ENCODE data around the gene RNASEH2B.
A peak's percentile ranks its signal among the peaks of the same experiment; 100 is the strongest.

The RNASEH2B gene

DNA sequence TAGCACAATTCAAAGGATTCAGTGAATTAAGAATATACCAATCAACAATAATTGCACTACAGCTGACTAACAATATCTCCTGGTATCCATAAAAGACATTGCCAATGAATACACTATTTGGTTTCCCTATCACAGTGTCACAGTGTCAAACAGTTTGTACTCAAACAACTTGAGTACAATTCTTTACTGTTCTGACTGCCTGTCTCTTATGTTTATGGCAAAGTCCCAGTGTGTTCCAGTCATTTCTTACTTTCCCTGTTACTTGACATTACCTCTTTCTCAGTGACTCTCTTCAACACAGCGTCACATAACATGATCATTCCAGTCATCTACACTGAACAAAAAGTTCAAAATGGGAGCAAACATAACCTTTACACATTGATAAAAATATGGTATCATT, 21.2 kb upstream of the RNASEH2B start:
- no peaks in the 10 kb centered on the region for H3K36me3 ChIP-seq (ENCODE audit: control insufficient read depth, insufficient read depth, low read length)
- DNase-seq (ENCODE audit: extremely low read depth, insufficient read length) = no peak
- TF ChIP-seq, protein P1, sequence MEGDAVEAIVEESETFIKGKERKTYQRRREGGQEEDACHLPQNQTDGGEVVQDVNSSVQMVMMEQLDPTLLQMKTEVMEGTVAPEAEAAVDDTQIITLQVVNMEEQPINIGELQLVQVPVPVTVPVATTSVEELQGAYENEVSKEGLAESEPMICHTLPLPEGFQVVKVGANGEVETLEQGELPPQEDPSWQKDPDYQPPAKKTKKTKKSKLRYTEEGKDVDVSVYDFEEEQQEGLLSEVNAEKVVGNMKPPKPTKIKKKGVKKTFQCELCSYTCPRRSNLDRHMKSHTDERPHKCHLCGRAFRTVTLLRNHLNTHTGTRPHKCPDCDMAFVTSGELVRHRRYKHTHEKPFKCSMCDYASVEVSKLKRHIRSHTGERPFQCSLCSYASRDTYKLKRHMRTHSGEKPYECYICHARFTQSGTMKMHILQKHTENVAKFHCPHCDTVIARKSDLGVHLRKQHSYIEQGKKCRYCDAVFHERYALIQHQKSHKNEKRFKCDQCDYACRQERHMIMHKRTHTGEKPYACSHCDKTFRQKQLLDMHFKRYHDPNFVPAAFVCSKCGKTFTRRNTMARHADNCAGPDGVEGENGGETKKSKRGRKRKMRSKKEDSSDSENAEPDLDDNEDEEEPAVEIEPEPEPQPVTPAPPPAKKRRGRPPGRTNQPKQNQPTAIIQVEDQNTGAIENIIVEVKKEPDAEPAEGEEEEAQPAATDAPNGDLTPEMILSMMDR (IDR thresholded peaks at IDR 0.05; ENCODE audit: insufficient read depth, low read length, poor library complexity, severe bottlenecking) = no peak
- no peak overlapping the region for H3K4me3 ChIP-seq (replicated peaks; ENCODE audit: low read depth, low read length)
- H3K27me3 ChIP-seq (replicated peaks; ENCODE audit: control insufficient read depth, insufficient read depth, low read length) = no peaks in the 10 kb centered on the region

DNA sequence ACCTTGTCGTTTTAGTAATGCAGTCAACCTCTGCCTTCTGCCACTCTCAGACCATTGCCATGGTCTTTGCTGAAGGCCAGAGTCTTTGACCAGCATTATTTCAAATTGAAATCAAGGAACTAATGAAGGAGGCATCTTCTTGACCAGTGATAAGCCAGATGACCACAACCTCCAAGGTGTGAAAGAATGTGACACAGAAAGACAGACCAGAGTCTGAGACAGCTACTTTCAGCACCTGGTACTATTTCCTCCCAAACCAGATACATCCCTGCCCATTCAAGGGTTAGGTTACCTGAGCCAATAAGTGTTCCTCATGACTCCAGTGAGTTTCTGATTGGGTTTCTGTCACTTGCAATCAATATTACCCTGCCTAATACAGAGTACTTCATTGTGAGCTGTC, 20.3 kb upstream of the RNASEH2B start:
- Histone ChIP-seq H3K4me3 (replicated peaks; ENCODE audit: low read depth, low read length) (no peak overlapping the region), H3K27me3 (replicated peaks; ENCODE audit: control insufficient read depth, insufficient read depth, low read length) (no peaks in the 10 kb centered on the region), H3K36me3 (ENCODE audit: control insufficient read depth, insufficient read depth, low read length) (no peaks in the 10 kb centered on the region)
- no peak for DNase-seq (ENCODE audit: extremely low read depth, insufficient read length)
- TF ChIP-seq, protein P1 (IDR thresholded peaks at IDR 0.05; ENCODE audit: insufficient read depth, low read length, poor library complexity, severe bottlenecking) = no peak

DNA sequence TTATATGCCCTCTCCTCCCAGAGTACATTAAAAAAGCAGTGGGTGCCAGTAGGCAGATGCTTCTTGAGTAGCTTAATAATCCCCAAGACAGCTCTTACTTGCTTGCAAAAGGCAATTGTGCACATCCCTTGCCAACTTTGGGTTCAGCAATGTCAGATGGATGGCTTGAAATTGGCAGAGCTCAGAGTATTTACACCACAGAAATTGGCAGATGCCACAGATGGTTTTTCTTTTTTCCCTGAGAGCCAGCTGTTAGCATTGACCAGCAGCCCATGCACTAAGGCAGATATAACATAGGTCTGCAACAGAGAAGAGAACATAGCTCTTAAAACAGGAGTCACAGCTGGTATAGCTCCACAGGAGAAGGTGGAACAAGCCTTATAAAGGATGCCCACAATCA, 18.4 kb upstream of the RNASEH2B start:
- no peak for DNase-seq (ENCODE audit: extremely low read depth, insufficient read length)
- Histone ChIP-seq H3K4me3 (replicated peaks; ENCODE audit: low read depth, low read length) (no peak overlapping the region), H3K27me3 (replicated peaks; ENCODE audit: control insufficient read depth, insufficient read depth, low read length) (no peaks in the 10 kb centered on the region), H3K36me3 (ENCODE audit: control insufficient read depth, insufficient read depth, low read length) (no peaks in the 10 kb centered on the region)
- TF ChIP-seq, protein P1 (IDR thresholded peaks at IDR 0.05; ENCODE audit: insufficient read depth, low read length, poor library complexity, severe bottlenecking) = no peak

DNA sequence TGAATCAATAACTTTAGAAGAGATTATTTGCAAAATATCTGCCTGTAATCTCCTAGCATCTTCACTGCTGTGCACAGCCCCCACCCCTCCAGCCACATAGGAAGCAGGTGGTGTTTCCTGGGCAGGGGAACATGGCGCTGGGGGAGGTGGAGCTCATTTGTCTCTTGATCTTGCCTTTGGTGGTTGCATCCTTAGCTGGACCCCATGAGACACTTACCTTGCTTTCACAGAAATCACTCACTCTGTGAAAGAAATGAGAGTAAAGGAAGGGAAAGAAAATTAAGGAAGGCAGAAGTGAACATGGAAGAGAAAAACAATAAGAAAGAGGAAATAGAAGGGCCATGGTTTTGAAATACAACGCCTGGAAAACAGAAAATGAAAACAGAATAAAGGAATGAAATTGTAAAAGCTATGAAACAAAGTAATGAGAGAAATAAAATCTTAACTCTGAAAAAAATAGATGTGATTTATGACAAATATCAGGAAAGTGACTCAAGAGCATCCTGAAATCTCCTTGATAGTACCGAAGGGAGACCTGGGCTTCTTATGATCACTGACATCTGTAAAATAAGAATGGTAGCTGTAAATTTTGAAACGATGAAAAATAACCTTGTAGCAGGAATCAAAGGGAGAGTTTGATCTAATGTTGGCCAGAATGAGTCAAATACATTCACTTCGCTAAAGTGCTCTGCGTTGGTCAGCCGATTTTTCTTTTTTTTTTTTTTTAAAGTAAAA, 17.2 kb upstream of the RNASEH2B start:
- H3K4me3 ChIP-seq (replicated peaks; ENCODE audit: low read depth, low read length) = peak overlapping the region; percentile 2; the same call in 1 of the 2 replicates

DNA sequence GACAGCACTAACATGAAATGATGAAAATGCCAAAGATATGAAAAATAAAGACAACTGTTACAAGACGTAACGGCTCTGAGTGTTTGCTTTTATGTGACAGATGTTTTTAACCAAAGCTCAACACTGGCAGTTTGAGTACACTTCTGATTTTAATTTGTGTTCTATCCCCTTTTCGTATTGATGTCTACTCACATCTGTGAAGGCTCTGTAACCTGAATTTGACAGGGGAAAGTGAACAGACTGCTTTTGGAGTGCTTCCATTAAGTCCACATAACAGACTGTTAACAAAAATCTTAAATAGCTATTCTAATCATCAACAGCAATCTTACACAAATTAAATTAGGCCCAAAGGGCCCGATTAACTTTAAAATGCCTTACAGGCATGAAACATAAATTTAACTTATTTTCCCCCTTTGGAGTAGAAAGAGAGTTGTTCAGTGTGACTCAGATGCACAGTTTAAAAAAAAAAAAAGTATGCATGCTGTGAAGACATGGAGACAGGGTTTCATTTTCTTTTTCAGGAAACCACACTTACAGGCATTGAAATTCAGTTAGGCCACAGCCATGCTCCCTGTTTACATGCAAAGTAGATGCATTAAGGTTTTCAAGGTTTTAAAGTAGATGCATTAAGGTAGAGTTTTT, 16.3 kb upstream of the RNASEH2B start:
- peak; percentile 60 for DNase-seq (ENCODE audit: extremely low read depth, insufficient read length)
- H3K27me3 ChIP-seq (replicated peaks; ENCODE audit: control insufficient read depth, insufficient read depth, low read length) = no peaks in the 10 kb centered on the region
- H3K4me3 ChIP-seq (replicated peaks; ENCODE audit: low read depth, low read length) = peak overlapping the region; percentile 20
- TF ChIP-seq, protein P1 (IDR thresholded peaks at IDR 0.05; ENCODE audit: insufficient read depth, low read length, poor library complexity, severe bottlenecking) = no peak
- no peaks in the 10 kb centered on the region for H3K36me3 ChIP-seq (ENCODE audit: control insufficient read depth, insufficient read depth, low read length)

More for the DNA sequence above, 17.2 kb upstream of the RNASEH2B start:
- TF ChIP-seq, protein P1 (IDR thresholded peaks at IDR 0.05; ENCODE audit: insufficient read depth, low read length, poor library complexity, severe bottlenecking) = no peak
- H3K36me3 ChIP-seq (ENCODE audit: control insufficient read depth, insufficient read depth, low read length) = no peaks in the 10 kb centered on the region
- H3K27me3 ChIP-seq (replicated peaks; ENCODE audit: control insufficient read depth, insufficient read depth, low read length) = no peaks in the 10 kb centered on the region
- DNase-seq (ENCODE audit: extremely low read depth, insufficient read length) = peak; percentile 41
